ENCODE data around the gene UBE2J2. TPM values are rescaled to one million over a fixed set of nuclear protein-coding genes. Genes with fewer than 3 reads are reported as not detected.
A peak's percentile ranks its signal among the peaks of the same experiment; 100 is the strongest.

Gene UBE2J2
- polyA plus RNA-seq, 1 donor from 2014 or later, result 74.3 TPM

GRCh38 chr1:1294250-1294890, 20.7 kb upstream of the UBE2J2 start:
- H3K9me3 Mint-ChIP-seq, result no peaks in the 10 kb centered on the region
- H3K27ac Mint-ChIP-seq, result no peak overlapping the region
- H3K36me3 Mint-ChIP-seq, result no peaks in the 10 kb centered on the region
- peaks cover 0 to 9% (median 6%) of the 10 kb centered on the region in 3 donors for H3K4me1 Mint-ChIP-seq
- H3K4me3 Mint-ChIP-seq, result no peak overlapping the region
- H3K27me3 Mint-ChIP-seq, result no peaks in the 10 kb centered on the region

GRCh38 chr1:1293263-1294249, 19.9 kb upstream of the UBE2J2 start:
- H3K27me3 Mint-ChIP-seq, result no peaks in the 10 kb centered on the region

GRCh38 chr1:1292851-1293250, 19.2 kb upstream of the UBE2J2 start:
- no peaks in the 10 kb centered on the region for H3K9me3 Mint-ChIP-seq
- H3K4me1 Mint-ChIP-seq, result peaks cover 0 to 9% (median 6%) of the 10 kb centered on the region in 3 donors
- H3K27me3 Mint-ChIP-seq, result no peaks in the 10 kb centered on the region
- no peak overlapping the region for H3K27ac Mint-ChIP-seq
- no peak overlapping the region for H3K4me3 Mint-ChIP-seq
- H3K36me3 Mint-ChIP-seq, result no peaks in the 10 kb centered on the region

More at GRCh38 chr1:1293263-1294249, 19.9 kb upstream of the UBE2J2 start:
- Mint-ChIP-seq H3K27ac (no peak overlapping the region), H3K9me3 (no peaks in the 10 kb centered on the region), H3K4me1 (peaks cover 0 to 9% (median 6%) of the 10 kb centered on the region in 3 donors), H3K4me3 (no peak overlapping the region), H3K36me3 (no peaks in the 10 kb centered on the region)

- peaks cover 0 to 9% (median 6%) of the 10 kb centered on the region in 3 donors for H3K4me1 Mint-ChIP-seq
- peak overlapping the region in 1 of 3 donors; percentile 30 for H3K27ac Mint-ChIP-seq
- no peak overlapping the region for H3K4me3 Mint-ChIP-seq
- no peaks in the 10 kb centered on the region for H3K27me3 Mint-ChIP-seq
- no peaks in the 10 kb centered on the region for H3K9me3 Mint-ChIP-seq
- H3K36me3 Mint-ChIP-seq, result no peaks in the 10 kb centered on the region
These were observed 18.8 kb upstream of the UBE2J2 start for GRCh38 chr1:1292442-1292779.

GRCh38 chr1:1291548-1292441, 18.1 kb upstream of the UBE2J2 start:
- Mint-ChIP-seq H3K4me1 (peaks cover 0 to 9% (median 6%) of the 10 kb centered on the region in 3 donors), H3K9me3 (no peaks in the 10 kb centered on the region), H3K36me3 (no peaks in the 10 kb centered on the region), H3K27ac (peak overlapping the region in 1 of 3 donors; percentile 30), H3K4me3 (no peak overlapping the region), H3K27me3 (no peaks in the 10 kb centered on the region)

- no peaks in the 10 kb centered on the region for H3K36me3 Mint-ChIP-seq
- no peaks in the 10 kb centered on the region for H3K27me3 Mint-ChIP-seq
- no peaks in the 10 kb centered on the region for H3K9me3 Mint-ChIP-seq
- no peak overlapping the region for H3K4me3 Mint-ChIP-seq
- H3K27ac Mint-ChIP-seq, result no peak overlapping the region
- peaks cover 0 to 9% (median 6%) of the 10 kb centered on the region in 3 donors for H3K4me1 Mint-ChIP-seq
These were observed 17.4 kb upstream of the UBE2J2 start for GRCh38 chr1:1291023-1291528.

- H3K4me1 Mint-ChIP-seq, result peaks cover 0 to 9% (median 6%) of the 10 kb centered on the region in 3 donors
- H3K4me3 Mint-ChIP-seq, result peak overlapping the region in 1 of 4 donors; percentile 28
- H3K36me3 Mint-ChIP-seq, result no peaks in the 10 kb centered on the region
- H3K27me3 Mint-ChIP-seq, result no peaks in the 10 kb centered on the region
- H3K9me3 Mint-ChIP-seq, result no peaks in the 10 kb centered on the region
- H3K27ac Mint-ChIP-seq, result no peak overlapping the region
These were observed 16.6 kb upstream of the UBE2J2 start for GRCh38 chr1:1290238-1290731.

- no peak overlapping the region for H3K27ac Mint-ChIP-seq
- no peaks in the 10 kb centered on the region for H3K36me3 Mint-ChIP-seq
- peaks cover 0 to 9% (median 6%) of the 10 kb centered on the region in 3 donors for H3K4me1 Mint-ChIP-seq
- no peaks in the 10 kb centered on the region for H3K9me3 Mint-ChIP-seq
- H3K27me3 Mint-ChIP-seq, result no peaks in the 10 kb centered on the region
- no peak overlapping the region for H3K4me3 Mint-ChIP-seq
These were observed 13.8 kb upstream of the UBE2J2 start for GRCh38 chr1:1287288-1288110.

GRCh38 chr1:1286313-1287261, 12.9 kb upstream of the UBE2J2 start:
- Mint-ChIP-seq H3K27me3 (no peaks in the 10 kb centered on the region), H3K27ac (no peak overlapping the region), H3K4me1 (peaks cover 0 to 4% (median under 1%) of the 10 kb centered on the region in 3 donors), H3K4me3 (no peak overlapping the region), H3K36me3 (no peaks in the 10 kb centered on the region), H3K9me3 (no peaks in the 10 kb centered on the region)

- Mint-ChIP-seq H3K27me3 (no peaks in the 10 kb centered on the region), H3K4me1 (peaks cover 0 to 4% (median 0%) of the 10 kb centered on the region in 3 donors), H3K9me3 (no peaks in the 10 kb centered on the region), H3K36me3 (no peaks in the 10 kb centered on the region), H3K4me3 (no peak overlapping the region), H3K27ac (no peak overlapping the region)
These were observed 12.1 kb upstream of the UBE2J2 start for GRCh38 chr1:1285611-1286311.

GRCh38 chr1:1285102-1285571, 11.5 kb upstream of the UBE2J2 start:
- peaks cover 0 to 1% (median 0%) of the 10 kb centered on the region in 3 donors for H3K4me1 Mint-ChIP-seq
- no peaks in the 10 kb centered on the region for H3K9me3 Mint-ChIP-seq
- no peaks in the 10 kb centered on the region for H3K36me3 Mint-ChIP-seq
- H3K27me3 Mint-ChIP-seq, result no peaks in the 10 kb centered on the region
- no peak overlapping the region for H3K27ac Mint-ChIP-seq
- H3K4me3 Mint-ChIP-seq, result no peak overlapping the region

All from IgD-negative memory B cell (primary cell).